HepG2 (cell line): ENCODE measurements around the gene SLC24A4. TPM values are rescaled to one million over a fixed set of nuclear protein-coding genes. Genes with fewer than 3 reads are reported as not detected.

Experiments
- ATAC-seq: fragments of 200-7000 bp; cut with Tn5 transposase; 3 replicates; pipeline ENCODE4 v1.9.1; 2020; ENCODE audit warnings: mild to moderate bottlenecking, moderate library complexity
- BruUV-seq: library from RNA; stranded (reverse); fragments of 400-500 nt; replicated peaks from 2 replicates; lab custom pipeline; 2021; lab: Mats Ljungman, UMichigan
- CTCF ChIA-PET: fragments of 300-600 bp; formaldehyde crosslinking; extraction: SDS; loops from one replicate; lab custom pipeline; 2021; ENCODE audit warnings: low total read pairs, inconsistent platforms, low intra/inter-chr PET ratio; lab: Yijun Ruan, JAX
- POLR2A ChIA-PET: fragments of 350-600 bp; sonication (Branson Sonifier 250); formaldehyde crosslinking; loops from one replicate; lab custom pipeline; 2020; ENCODE audit warnings: antibody characterized with exemption, inconsistent platforms; lab: Yijun Ruan, JAX
- DNase-seq: peaks from one replicate; pipeline ENCODE4 v3.0.0-alpha.2; 2015; ENCODE audit warnings: low spot score
- FAIRE-seq: peaks from 3 replicates; lab custom pipeline; 2011; peaks lifted over from hg19 to GRCh38; lab: Jason Lieb, UNC
- H2AFZ ChIP-seq: one replicate; pipeline ENCODE4 v1.6.1; 2011; ENCODE audit warnings: low read length, inconsistent platforms
- H3K27ac ChIP-seq: fragments of 300-600 bp; 3 replicates; pipeline ENCODE4 v1.8.0; 2011; ENCODE audit warnings: mixed run types, mild to moderate bottlenecking, mixed read lengths, low read length, inconsistent platforms; ENCODE audit not compliant: insufficient read depth; ENCODE audit errors: extremely low read length
- H3K27me3 ChIP-seq, 2 experiments: fragments of 200-600 bp in 1 of 2; 2 replicates in 1 of 2; 3 replicates in 1 of 2; pipeline versions ENCODE4 v1.6.0 to v1.8.0; 2011; ENCODE audit warnings: low read length in 2 of 2, mild to moderate bottlenecking in 2 of 2, moderate library complexity in 2 of 2, inconsistent platforms in 1 of 2; ENCODE audit not compliant: insufficient read depth in 2 of 2, control insufficient read depth in 1 of 2
- H3K36me3 ChIP-seq, 2 experiments: fragments of 200-600 bp in 1 of 2; replicated peaks in 1 of 2; 2 replicates in 1 of 2; 3 replicates in 1 of 2; pipeline versions ENCODE4 v1.5.1 to v1.8.0; 2011; ENCODE audit warnings: low read length in 2 of 2, inconsistent platforms in 1 of 2; ENCODE audit not compliant: insufficient read depth in 2 of 2, control insufficient read depth in 1 of 2
- H3K4me1 ChIP-seq: 2 replicates; pipeline ENCODE4 v1.5.1; 2012; ENCODE audit warnings: low read length, inconsistent platforms; ENCODE audit not compliant: insufficient read depth
- H3K4me2 ChIP-seq: 2 replicates; pipeline ENCODE4 v1.6.0; 2011; ENCODE audit warnings: low read depth, low read length, inconsistent platforms
- H3K4me3 ChIP-seq, 3 experiments: fragments of 200-600 bp in 1 of 3; sonication (generic), shearing (Covaris generic) in 1 of 3; replicated peaks in 1 of 3; 2 replicates each; pipeline ENCODE4 v1.5.1; 2011 to 2016; ENCODE audit warnings: low read length in 3 of 3, inconsistent platforms in 2 of 3, low read depth in 2 of 3, mild to moderate bottlenecking in 2 of 3, control low read depth in 1 of 3, mixed read lengths in 1 of 3; ENCODE audit not compliant: insufficient read depth in 1 of 3
- H3K79me2 ChIP-seq: one replicate; pipeline ENCODE4 v1.6.1; 2011; ENCODE audit warnings: low read length, inconsistent platforms; ENCODE audit not compliant: insufficient read depth
- H3K9ac ChIP-seq: 2 replicates; pipeline ENCODE4 v1.6.0; 2011; ENCODE audit warnings: mild to moderate bottlenecking, low read depth, low read length, inconsistent platforms; ENCODE audit not compliant: insufficient read depth
- H3K9me3 ChIP-seq: 2 replicates; pipeline ENCODE4 v1.5.1; 2012; ENCODE audit warnings: mild to moderate bottlenecking, low read length
- H4K20me1 ChIP-seq: 2 replicates; pipeline ENCODE4 v1.6.0; 2011; ENCODE audit warnings: inconsistent platforms, mild to moderate bottlenecking, low read length, moderate library complexity; ENCODE audit not compliant: insufficient read depth
- DR1 ChIP-seq: sonication (generic); formaldehyde crosslinking; IDR thresholded peaks from 2 replicates; pipeline ENCODE4 v1.8.0; 2021; ENCODE audit warnings: mild to moderate bottlenecking, missing genetic modification reagents, inconsistent platforms
- FOXP1 ChIP-seq, 2 experiments: fragments of 450-650 bp in 1 of 2; IDR thresholded peaks; 2 replicates each; pipeline ENCODE4 v1.6.1; 2017 to 2018; ENCODE audit warnings: antibody characterized with exemption in 1 of 2
- HNRNPUL1 ChIP-seq: fragments of 200-400 bp; formaldehyde crosslinking; IDR thresholded peaks from 2 replicates; pipeline ENCODE4 v1.6.1; 2017; ENCODE audit warnings: low read depth, mild to moderate bottlenecking, low read length, moderate library complexity
- IKZF1 ChIP-seq: fragments of 450-650 bp; IDR thresholded peaks from 2 replicates; pipeline ENCODE4 v1.7.1; 2016
- KDM2A ChIP-seq: sonication (generic); formaldehyde crosslinking; IDR thresholded peaks from 2 replicates; pipeline ENCODE4 v1.4.0; 2020; ENCODE audit warnings: low read depth, missing genetic modification reagents, borderline replicate concordance
- PAWR ChIP-seq: sonication (generic); formaldehyde crosslinking; IDR thresholded peaks from 2 replicates; pipeline ENCODE4 v1.4.0; 2020; ENCODE audit warnings: missing genetic modification reagents, mild to moderate bottlenecking, borderline replicate concordance
- RFXAP ChIP-seq: sonication (generic); formaldehyde crosslinking; IDR thresholded peaks from 2 replicates; pipeline ENCODE4 v1.4.0; 2020; ENCODE audit warnings: missing genetic modification reagents, borderline replicate concordance
- THRA ChIP-seq: sonication (generic); formaldehyde crosslinking; IDR thresholded peaks from 2 replicates; pipeline ENCODE4 v1.4.0; 2020; ENCODE audit warnings: missing genetic modification reagents, borderline replicate concordance
- XRCC5 ChIP-seq: fragments of 200-400 bp; formaldehyde crosslinking; optimal IDR thresholded peaks from 2 replicates; pipeline ENCODE3; 2017; ENCODE audit warnings: mild to moderate bottlenecking, low read length
- ZBTB25 ChIP-seq: IDR thresholded peaks from 2 replicates; pipeline ENCODE4 v1.6.1; 2018; ENCODE audit warnings: missing genetic modification reagents
- ZFAT ChIP-seq: sonication (generic); formaldehyde crosslinking; conservative IDR thresholded peaks from 2 replicates; pipeline ENCODE4 v1.8.1; 2023; ENCODE audit warnings: missing genetic modification reagents, inconsistent platforms
- ZNF20 ChIP-seq: sonication (generic); formaldehyde crosslinking; IDR thresholded peaks from 2 replicates; pipeline ENCODE4 v1.4.0; 2020; ENCODE audit warnings: mild to moderate bottlenecking, moderate library complexity, missing genetic modification reagents
- WGBS: methylation state at CpG from one replicate; pipeline ENCODE4 v1.1.6; 2017; ENCODE audit warnings: low lambda C conversion rate; 5-methylcytosine and 5-hydroxymethylcytosine counted together
- in situ Hi-C: cut with HindIII; loops from 2 replicates; pipeline ENCODE4 v1.10.0; 2017; ENCODE audit warnings: low pct_unique_long_range_greater_than_20kb; ENCODE audit not compliant: extremely low pct_ligation_motif_present
- intact Hi-C: fragments of 100-400 bp; cut with micrococcal nuclease; formaldehyde crosslinking; loops from one replicate; pipeline ENCODE4 v1.10.0; 2022; ENCODE audit not compliant: unreplicated experiment
- polyA plus RNA-seq, 8 experiments: library from polyadenylated mRNA; depleted of rRNA in 3 of 8; stranded (reverse) in 7 of 8; unstranded in 1 of 8; fragments of >200 nt; fragmentation: Illumina TruSeq in 4 of 8; extraction: Trizol in 4 of 8; gene quantifications; 2 replicates each; pipeline versions ENCODE4 v1.2.1 to v1.2.3, GENCODE V29; 2011 to 2016; ENCODE audit warnings: low read depth in 4 of 8, missing spikeins in 1 of 8, mixed read lengths in 1 of 8; ENCODE audit not compliant: insufficient read depth in 1 of 8
- total RNA-seq, 5 experiments: library from RNA; depleted of rRNA; stranded (reverse); fragments of >200 nt; fragmentation: Illumina TruSeq; extraction: Trizol; gene quantifications; 2 replicates each; pipeline ENCODE4 v1.2.3, GENCODE V29; 2016; ENCODE audit warnings: low read depth in 1 of 5
- TF ChIP-seq, protein P1 (sequence below): sonication (generic); formaldehyde crosslinking; IDR thresholded peaks from 2 replicates; pipeline ENCODE4 v1.4.0; 2020; ENCODE audit warnings: missing genetic modification reagents

SLC24A4 gene
- total and polyA plus RNA-seq, 2 of the 13 experiments (the other 11 are each of a cell fraction or from before 2014, with no cell fraction given), result not detected

DNA sequence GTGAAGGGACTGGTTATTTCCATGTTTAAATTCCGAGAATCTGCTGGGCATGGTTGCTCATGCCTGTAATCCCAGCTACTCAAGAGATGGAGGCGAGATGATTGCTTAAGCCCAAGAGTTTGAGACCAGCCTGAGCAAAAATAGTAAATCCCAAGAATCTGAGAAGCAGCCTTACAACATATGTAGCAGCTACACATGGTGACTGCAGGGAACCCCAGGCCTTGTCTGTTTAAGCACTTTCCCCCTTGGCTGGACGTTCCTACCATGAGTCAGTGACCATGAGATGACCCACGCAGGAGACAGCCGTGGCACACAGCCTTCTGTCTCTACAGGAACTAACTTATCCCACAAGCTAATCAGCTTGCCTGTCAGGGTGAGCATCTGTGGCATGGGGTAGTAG is 5.5 kb upstream of the SLC24A4 start (continued):
- TF ChIP-seq DR1, result no peak

DNA sequence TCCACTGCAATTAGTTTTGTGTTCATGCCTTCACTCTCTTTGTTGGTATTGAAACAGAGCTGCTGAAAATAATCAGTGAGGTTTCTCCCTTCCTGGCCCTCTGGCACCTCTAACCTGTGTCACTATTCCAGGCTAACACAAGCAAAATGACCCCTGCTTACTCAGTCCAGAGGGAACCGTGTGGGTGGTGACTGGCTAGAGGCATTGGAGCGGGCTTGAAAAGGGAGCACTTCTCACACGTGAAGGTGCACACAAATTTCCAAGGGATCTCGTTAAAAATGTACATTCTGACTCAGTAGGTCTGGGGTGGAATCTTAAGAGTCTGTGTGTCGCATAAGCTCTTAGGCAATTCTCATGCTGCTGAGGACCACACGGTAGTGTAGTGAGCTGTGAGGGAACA is 1.3 kb upstream of the SLC24A4 start:
- H3K4me3 ChIP-seq, result no peak overlapping the region
- POLR2A ChIA-PET, result no interaction called here
- no peak for FAIRE-seq
- intact Hi-C loops (no loop called here), in situ Hi-C loops (no loop called here)
- H2AFZ ChIP-seq, result no peak overlapping the region
- no peaks in the 10 kb centered on the region for H3K9me3 ChIP-seq
- peaks cover 11 to 83% of the 10 kb centered on the region in 2 experiments for H3K27me3 ChIP-seq
- H3K27ac ChIP-seq, result no peak overlapping the region
- H3K79me2 ChIP-seq, result no peaks in the 10 kb centered on the region
- TF ChIP-seq ZBTB25 (CRISPR knock-in tag), result no peak
- TF ChIP-seq THRA (CRISPR knock-in tag), result no peak
- TF ChIP-seq XRCC5, result no peak
- WGBS, result 11% methylated on average over 3 of the region's 6 CpGs
- no peaks in the 10 kb centered on the region for H4K20me1 ChIP-seq
- no peak for ATAC-seq
- H3K9ac ChIP-seq, result no peak overlapping the region
- no peaks in the 10 kb centered on the region for H3K36me3 ChIP-seq
- no peaks in the 10 kb centered on the region for H3K4me1 ChIP-seq
- H3K4me2 ChIP-seq, result no peak overlapping the region
- CTCF ChIA-PET, result no interaction called here
- BruUV-seq, result no TSS peak
- DNase-seq, result no peak

GRCh38 chr14:92322516-92322915 is 449 bp upstream of the SLC24A4 start:
- FAIRE-seq (no peak), DNase-seq (no peak), ATAC-seq (no peak)
- no peak overlapping the region for H2AFZ ChIP-seq
- no peaks in the 10 kb centered on the region for H4K20me1 ChIP-seq
- H3K27me3 ChIP-seq, result peaks cover 13 to 86% of the 10 kb centered on the region in 2 experiments
- H3K36me3 ChIP-seq, result no peaks in the 10 kb centered on the region
- no peaks in the 10 kb centered on the region for H3K4me1 ChIP-seq
- 5% methylated on average over 18 of the region's 23 CpGs for WGBS
- H3K27ac ChIP-seq, result no peak overlapping the region
- no peak overlapping the region for H3K4me3 ChIP-seq
- no TSS peak for BruUV-seq
- H3K79me2 ChIP-seq, result no peaks in the 10 kb centered on the region
- ChIA-PET CTCF (no interaction called here), POLR2A (no interaction called here)
- intact Hi-C loops, result no loop called here
- no peaks in the 10 kb centered on the region for H3K9me3 ChIP-seq
- H3K9ac ChIP-seq, result no peak overlapping the region
- TF ChIP-seq PAWR (CRISPR knock-in tag), result no peak
- TF ChIP-seq, protein P1, sequence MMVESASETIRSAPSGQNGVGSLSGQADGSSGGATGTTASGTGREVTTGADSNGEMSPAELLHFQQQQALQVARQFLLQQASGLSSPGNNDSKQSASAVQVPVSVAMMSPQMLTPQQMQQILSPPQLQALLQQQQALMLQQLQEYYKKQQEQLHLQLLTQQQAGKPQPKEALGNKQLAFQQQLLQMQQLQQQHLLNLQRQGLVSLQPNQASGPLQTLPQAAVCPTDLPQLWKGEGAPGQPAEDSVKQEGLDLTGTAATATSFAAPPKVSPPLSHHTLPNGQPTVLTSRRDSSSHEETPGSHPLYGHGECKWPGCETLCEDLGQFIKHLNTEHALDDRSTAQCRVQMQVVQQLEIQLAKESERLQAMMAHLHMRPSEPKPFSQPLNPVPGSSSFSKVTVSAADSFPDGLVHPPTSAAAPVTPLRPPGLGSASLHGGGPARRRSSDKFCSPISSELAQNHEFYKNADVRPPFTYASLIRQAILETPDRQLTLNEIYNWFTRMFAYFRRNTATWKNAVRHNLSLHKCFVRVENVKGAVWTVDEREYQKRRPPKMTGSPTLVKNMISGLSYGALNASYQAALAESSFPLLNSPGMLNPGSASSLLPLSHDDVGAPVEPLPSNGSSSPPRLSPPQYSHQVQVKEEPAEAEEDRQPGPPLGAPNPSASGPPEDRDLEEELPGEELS (CRISPR knock-in tag), result no peak
- TF ChIP-seq ZNF20 (CRISPR knock-in tag), result no peak
- no peak for TF ChIP-seq RFXAP (CRISPR knock-in tag)
- no peak for TF ChIP-seq FOXP1 (IDR thresholded peaks at IDR 0.05)
- TF ChIP-seq FOXP1 (CRISPR knock-in tag; IDR thresholded peaks at IDR 0.05), result no peak
- TF ChIP-seq IKZF1, result no peak
- no peak for TF ChIP-seq ZFAT (CRISPR knock-in tag)
- TF ChIP-seq KDM2A, result no peak
- no peak for TF ChIP-seq HNRNPUL1
- in situ Hi-C loops, result no loop called here
- H3K4me2 ChIP-seq, result no peak overlapping the region
